GM10266 (cell line): Measurements from ENCODE around the gene TMEM123.

ENCODE experiments used
- DNase-seq: peaks from one replicate; pipeline ENCODE4 v3.0.0; 2012; ENCODE audit errors: extremely low spot score
- CTCF ChIP-seq: IDR thresholded peaks from 2 replicates; pipeline ENCODE4 v1.5.1; 2012; ENCODE audit warnings: mild to moderate bottlenecking, low read depth; ENCODE audit not compliant: control insufficient read depth, insufficient read depth; ENCODE audit errors: missing control alignments

Gene TMEM123

GRCh38 chr11:102494216-102494615 lies 41.7 kb upstream of the TMEM123 start:
- DNase-seq: no peak
- TF ChIP-seq CTCF: no peak

- TF ChIP-seq CTCF: no peak
- no peak for DNase-seq
These were observed 41.0 kb upstream of the TMEM123 start for GRCh38 chr11:102493524-102493923.

GRCh38 chr11:102491969-102492368 lies 39.4 kb upstream of the TMEM123 start:
- TF ChIP-seq CTCF: no peak
- DNase-seq: no peak

- no peak for DNase-seq
- no peak for TF ChIP-seq CTCF
These were observed 36.9 kb upstream of the TMEM123 start for GRCh38 chr11:102489186-102490145.

GRCh38 chr11:102488208-102488607 lies 35.6 kb upstream of the TMEM123 start:
- DNase-seq: peak; percentile 21
- TF ChIP-seq CTCF: no peak

- DNase-seq: no peak
- no peak for TF ChIP-seq CTCF
These were observed 34.6 kb upstream of the TMEM123 start for GRCh38 chr11:102487214-102487613.

- DNase-seq: no peak
- TF ChIP-seq CTCF: no peak
These were observed 34.0 kb upstream of the TMEM123 start for GRCh38 chr11:102486584-102486983.
